Measurements from ENCODE around the gene ISOC2. TPM values are rescaled to one million over a fixed set of nuclear protein-coding genes. Genes with fewer than 3 reads are reported as not detected.
A peak's percentile ranks its signal among the peaks of the same experiment; 100 is the strongest.

The ISOC2 gene
- total and polyA plus RNA-seq, 12 donors, result 42.5 to 117 (median 50.0) TPM

GRCh38 chr19:55406091-55406825 is 55.2 kb downstream of the ISOC2 start:
- Histone ChIP-seq H3K27me3 (no peaks in the 10 kb centered on the region), H3K9me3 (peaks cover 0 to 5% (median 0%) of the 10 kb centered on the region in 11 donors), H3K4me3 (peak overlapping the region in 8 of 10 donors; percentile 85 to 99 (median 92)), H3K27ac (peak overlapping the region in 1 of 10 donors; percentile 99), H3K4me1 (peaks cover 4 to 27% (median 17%) of the 10 kb centered on the region in 9 donors), H3K36me3 (peaks cover 0 to 50% (median 21%) of the 10 kb centered on the region in 9 donors)
- DNase-seq, result no peak
- 78 to 88% methylated on average over 14 of the region's 14 CpGs for WGBS, 2 donors
- intact Hi-C loops (cut with DNase I), result loop anchor here in 1 of 10 donors (5.0 kb wide), 1 partner anchor 149 kb away; the partner anchor contains the start of gene PPP6R1
- no peak for ATAC-seq
- TF ChIP-seq CTCF (IDR thresholded peaks at IDR 0.05), result no peak

GRCh38 chr19:55405638-55406037 is 55.8 kb downstream of the ISOC2 start:
- ATAC-seq (no peak), DNase-seq (no peak)
- WGBS, 2 donors, result 83 to 86% methylated on average over 5 of the region's 5 CpGs
- Histone ChIP-seq H3K9me3 (peaks cover 0 to 5% (median 0%) of the 10 kb centered on the region in 11 donors), H3K27me3 (no peaks in the 10 kb centered on the region), H3K4me1 (peaks cover 4 to 27% (median 17%) of the 10 kb centered on the region in 9 donors), H3K36me3 (peaks cover 0 to 55% (median 21%) of the 10 kb centered on the region in 9 donors), H3K4me3 (peak overlapping the region in 1 of 10 donors; percentile 89), H3K27ac (no peak overlapping the region)
- no peak for TF ChIP-seq CTCF (IDR thresholded peaks at IDR 0.05)
- intact Hi-C loops (cut with DNase I), result loop anchor here in 1 of 10 donors (5.0 kb wide), 1 partner anchor 148 kb away; the partner anchor contains the start of gene PPP6R1

Other genes starting within 250 kb of the ISOC2 start
- 1 to 10 TPM in 9 of 10 donors, under 1 TPM in 1; 0.77 to 2.5 (median 1.9) TPM for gene TMEM86B, start 232.9 kb downstream of the ISOC2 start, total RNA-seq
- 1 to 10 TPM; 2.7 to 5.9 TPM for gene TMEM86B, start 232.9 kb downstream of the ISOC2 start, polyA plus RNA-seq
- 10 to 100 TPM; 31.1 to 51.3 (median 39.0) TPM for gene PPP6R1, start 202.6 kb downstream of the ISOC2 start, total RNA-seq
- gene PPP6R1, start 202.6 kb downstream of the ISOC2 start, polyA plus RNA-seq, result 10 to 100 TPM; 36.8 to 38.0 TPM
- gene HSPBP1, start 181.5 kb downstream of the ISOC2 start, total RNA-seq, result 10 to 100 TPM; 26.7 to 41.6 (median 31.6) TPM
- 10 to 100 TPM; 54.2 to 83.7 TPM for gene HSPBP1, start 181.5 kb downstream of the ISOC2 start, polyA plus RNA-seq
- gene BRSK1, start 177.6 kb downstream of the ISOC2 start, total RNA-seq, result 10 to 100 TPM in 2 of 10 donors, 1 to 10 TPM in 8; 2.3 to 12.6 (median 4.1) TPM
- gene BRSK1, start 177.6 kb downstream of the ISOC2 start, polyA plus RNA-seq, result 1 to 10 TPM; 1.8 to 2.0 TPM
- gene TMEM150B, start 136.3 kb downstream of the ISOC2 start, total RNA-seq, result 1 to 10 TPM in 3 of 10 donors, under 1 TPM in 4, not detected in 3; 0.41 to 6.5 (median 0.75) TPM
- gene TMEM150B, start 136.3 kb downstream of the ISOC2 start, polyA plus RNA-seq, result under 1 TPM in 1 of 2 donors, not detected in 1; 0.38 TPM
- 1 to 10 TPM; 4.0 to 9.2 (median 6.9) TPM for gene KMT5C, start 121.8 kb downstream of the ISOC2 start, total RNA-seq
- 10 to 100 TPM in 1 of 2 donors, 1 to 10 TPM in 1; 4.7 to 12.4 TPM for gene KMT5C, start 121.8 kb downstream of the ISOC2 start, polyA plus RNA-seq
- gene COX6B2, start 106.9 kb downstream of the ISOC2 start, total RNA-seq, result not detected
- not detected for gene COX6B2, start 106.9 kb downstream of the ISOC2 start, polyA plus RNA-seq
- not detected for gene GARIN5B, start 98.4 kb downstream of the ISOC2 start, total RNA-seq
- not detected for gene GARIN5B, start 98.4 kb downstream of the ISOC2 start, polyA plus RNA-seq
- not detected for gene IL11, start 91.2 kb downstream of the ISOC2 start, total RNA-seq
- under 1 TPM; 0.30 to 0.37 TPM for gene IL11, start 91.2 kb downstream of the ISOC2 start, polyA plus RNA-seq
- not detected for gene TMEM190, start 84.8 kb downstream of the ISOC2 start, total RNA-seq
- gene TMEM190, start 84.8 kb downstream of the ISOC2 start, polyA plus RNA-seq, result not detected
- 1 to 10 TPM in 2 of 10 donors, under 1 TPM in 6, not detected in 2; 0.25 to 1.3 (median 0.49) TPM for gene TMEM238, start 77.3 kb downstream of the ISOC2 start, total RNA-seq
- under 1 TPM in 1 of 2 donors, not detected in 1; 0.06 TPM for gene TMEM238, start 77.3 kb downstream of the ISOC2 start, polyA plus RNA-seq
- gene RPL28, start 75.7 kb downstream of the ISOC2 start, total RNA-seq, result 1,000 to 10,000 TPM in 1 of 10 donors, 100 to 1,000 TPM in 9; 473 to 1,031 (median 577) TPM
- gene RPL28, start 75.7 kb downstream of the ISOC2 start, polyA plus RNA-seq, result 1,000 to 10,000 TPM in 1 of 2 donors, 100 to 1,000 TPM in 1; 776 to 1,617 TPM
- gene UBE2S, start 53.9 kb downstream of the ISOC2 start, total RNA-seq, result 10 to 100 TPM; 25.0 to 42.1 (median 30.7) TPM
- gene UBE2S, start 53.9 kb downstream of the ISOC2 start, polyA plus RNA-seq, result 10 to 100 TPM in 1 of 2 donors, 1 to 10 TPM in 1; 8.0 to 25.5 TPM
- gene SHISA7, start 18.3 kb downstream of the ISOC2 start, total RNA-seq, result not detected
- under 1 TPM in 1 of 2 donors, not detected in 1; under 0.01 TPM for gene SHISA7, start 18.3 kb downstream of the ISOC2 start, polyA plus RNA-seq
- not detected for gene C19orf85, start 3.1 kb upstream of the ISOC2 start, total RNA-seq
- gene C19orf85, start 3.1 kb upstream of the ISOC2 start, polyA plus RNA-seq, result not detected
- 1 to 10 TPM; 2.5 to 7.8 (median 4.3) TPM for gene ZNF628, start 15.0 kb upstream of the ISOC2 start, total RNA-seq
- 1 to 10 TPM; 4.9 to 7.5 TPM for gene ZNF628, start 15.0 kb upstream of the ISOC2 start, polyA plus RNA-seq
- 1 to 10 TPM; 5.8 to 9.9 (median 6.8) TPM for gene NAT14, start 23.5 kb upstream of the ISOC2 start, total RNA-seq
- 10 to 100 TPM in 1 of 2 donors, 1 to 10 TPM in 1; 9.0 to 16.4 TPM for gene NAT14, start 23.5 kb upstream of the ISOC2 start, polyA plus RNA-seq
- gene SSC5D, start 26.8 kb upstream of the ISOC2 start, total RNA-seq, result 1 to 10 TPM; 2.0 to 6.5 (median 4.0) TPM
- gene SSC5D, start 26.8 kb upstream of the ISOC2 start, polyA plus RNA-seq, result 1 to 10 TPM in 1 of 2 donors, under 1 TPM in 1; 0.72 to 2.8 TPM
- 10 to 100 TPM in 1 of 10 donors, 1 to 10 TPM in 9; 1.1 to 14.1 (median 2.0) TPM for gene SBK2, start 75.5 kb upstream of the ISOC2 start, total RNA-seq
- gene SBK2, start 75.5 kb upstream of the ISOC2 start, polyA plus RNA-seq, result 1 to 10 TPM in 1 of 2 donors, under 1 TPM in 1; 0.39 to 9.4 TPM
- gene SBK3, start 83.9 kb upstream of the ISOC2 start, total RNA-seq, result 10 to 100 TPM in 4 of 10 donors, 1 to 10 TPM in 6; 2.0 to 33.3 (median 7.3) TPM
- 10 to 100 TPM in 1 of 2 donors, 1 to 10 TPM in 1; 3.2 to 11.3 TPM for gene SBK3, start 83.9 kb upstream of the ISOC2 start, polyA plus RNA-seq
- gene ZNF579, start 119.2 kb upstream of the ISOC2 start, total RNA-seq, result 10 to 100 TPM in 4 of 10 donors, 1 to 10 TPM in 6; 7.1 to 16.9 (median 9.6) TPM
- 10 to 100 TPM; 13.1 to 23.8 TPM for gene ZNF579, start 119.2 kb upstream of the ISOC2 start, polyA plus RNA-seq
- 10 to 100 TPM; 11.6 to 18.8 (median 13.5) TPM for gene FIZ1, start 137.9 kb upstream of the ISOC2 start, total RNA-seq
- 10 to 100 TPM in 1 of 2 donors, 1 to 10 TPM in 1; 9.3 to 16.5 TPM for gene FIZ1, start 137.9 kb upstream of the ISOC2 start, polyA plus RNA-seq
- 10 to 100 TPM in 8 of 10 donors, 1 to 10 TPM in 2; 7.9 to 22.0 (median 12.9) TPM for gene ZNF524, start 138.6 kb upstream of the ISOC2 start, total RNA-seq
- gene ZNF524, start 138.6 kb upstream of the ISOC2 start, polyA plus RNA-seq, result 10 to 100 TPM; 34.9 to 39.4 TPM
- 10 to 100 TPM; 11.8 to 20.0 (median 13.5) TPM for gene ZNF865, start 144.0 kb upstream of the ISOC2 start, total RNA-seq
- gene ZNF865, start 144.0 kb upstream of the ISOC2 start, polyA plus RNA-seq, result 10 to 100 TPM; 13.9 to 26.5 TPM
- gene ZNF784, start 162.9 kb upstream of the ISOC2 start, total RNA-seq, result 10 to 100 TPM in 8 of 10 donors, 1 to 10 TPM in 2; 8.9 to 16.4 (median 12.2) TPM
- gene ZNF784, start 162.9 kb upstream of the ISOC2 start, polyA plus RNA-seq, result 1 to 10 TPM; 6.4 to 9.9 TPM
- gene ZNF580, start 179.4 kb upstream of the ISOC2 start, total RNA-seq, result 10 to 100 TPM; 16.6 to 24.9 (median 21.1) TPM
- 10 to 100 TPM; 16.5 to 29.9 TPM for gene ZNF580, start 179.4 kb upstream of the ISOC2 start, polyA plus RNA-seq
- gene ZNF581, start 182.0 kb upstream of the ISOC2 start, total RNA-seq, result 10 to 100 TPM in 1 of 10 donors, 1 to 10 TPM in 9; 4.0 to 15.6 (median 6.5) TPM
- 10 to 100 TPM in 1 of 2 donors, 1 to 10 TPM in 1; 5.6 to 10.8 TPM for gene ZNF581, start 182.0 kb upstream of the ISOC2 start, polyA plus RNA-seq
- 10 to 100 TPM; 12.1 to 20.0 (median 13.3) TPM for gene CCDC106, start 186.6 kb upstream of the ISOC2 start, total RNA-seq
- gene CCDC106, start 186.6 kb upstream of the ISOC2 start, polyA plus RNA-seq, result 10 to 100 TPM; 15.3 to 29.6 TPM
- gene U2AF2, start 193.4 kb upstream of the ISOC2 start, total RNA-seq, result 100 to 1,000 TPM in 1 of 10 donors, 10 to 100 TPM in 9; 64.1 to 100 (median 72.9) TPM
- gene U2AF2, start 193.4 kb upstream of the ISOC2 start, polyA plus RNA-seq, result 10 to 100 TPM; 75.5 to 90.2 TPM
- gene EPN1, start 213.6 kb upstream of the ISOC2 start, total RNA-seq, result 100 to 1,000 TPM; 127 to 305 (median 140) TPM
- 100 to 1,000 TPM; 134 to 140 TPM for gene EPN1, start 213.6 kb upstream of the ISOC2 start, polyA plus RNA-seq